Stomach (tissue), 9 donors: ENCODE data around the gene PPP1R2. TPM values are rescaled to one million over a fixed set of nuclear protein-coding genes. Genes with fewer than 3 reads are reported as not detected.
"Not testable (repeated sequence)": the region's sequence is repeated elsewhere in the genome, so short reads cannot be mapped to it uniquely, and the experiment has no call there.

Experiments
- DNase-seq, 2 donors: peaks; one replicate each; pipeline versions ENCODE4 v3.0.0 to v3.0.0-alpha.2; 2013 to 2019
- H3K27ac ChIP-seq, 5 donors: fragments of 200-600 bp in 4 of 5; sonication (generic) in 4 of 5; one replicate each; pipeline ENCODE4 v1.5.1; 2013 to 2019; ENCODE audit warnings: mild to moderate bottlenecking in 1 of 5, moderate library complexity in 1 of 5
- H3K27me3 ChIP-seq, 3 donors: fragments of 200-600 bp; sonication (generic); one replicate each; pipeline ENCODE4 v1.5.1; 2017 to 2019; ENCODE audit warnings: mixed run types in 1 of 3
- H3K36me3 ChIP-seq, 4 donors: fragments of 200-600 bp; sonication (generic); 1 replicate in 3 of 4; 2 replicates in 1 of 4; pipeline ENCODE4 v1.5.1; 2016 to 2019
- H3K4me1 ChIP-seq, 4 donors: fragments of 200-600 bp; sonication (generic); one replicate each; pipeline ENCODE4 v1.5.1; 2016 to 2019
- H3K4me3 ChIP-seq, 4 donors: fragments of 200-600 bp; sonication (generic) in 3 of 4; one replicate each; pipeline ENCODE4 v1.5.1; 2016 to 2019; ENCODE audit warnings: mild to moderate bottlenecking in 1 of 4
- H3K9me3 ChIP-seq, 4 donors: fragments of 200-600 bp; sonication (generic); one replicate each; pipeline ENCODE4 v1.5.1; 2016 to 2019
- CTCF ChIP-seq, 7 experiments: fragments of 450-650 bp in 4 of 7; fragments of 200-600 bp in 3 of 7; sonication (generic) in 3 of 7; IDR thresholded peaks; one replicate each; pipeline ENCODE4 v1.5.1; 2016 to 2019; ENCODE audit warnings: antibody characterized with exemption in 7 of 7, control low read depth in 2 of 7, mild to moderate bottlenecking in 1 of 7
- EP300 ChIP-seq: sonication (generic); formaldehyde crosslinking; IDR thresholded peaks from one replicate; pipeline ENCODE4 v1.6.1; 2017; ENCODE audit warnings: antibody characterized with exemption
- POLR2A ChIP-seq, 4 donors: fragments of 450-650 bp; IDR thresholded peaks; one replicate each; pipeline ENCODE4 v1.6.1; 2016; ENCODE audit warnings: antibody characterized with exemption in 4 of 4, control low read depth in 2 of 4, mild to moderate bottlenecking in 1 of 4, moderate library complexity in 1 of 4
- POLR2AphosphoS5 ChIP-seq, 3 donors: sonication (generic); formaldehyde crosslinking; IDR thresholded peaks; one replicate each; pipeline ENCODE4 v1.6.1; 2016; ENCODE audit warnings: antibody characterized with exemption in 3 of 3
- WGBS, 5 donors: extraction: QIAGEN DNeasy Blood & Tissue Kit in 3 of 5; methylation state at CpG; one replicate each; pipeline versions ENCODE4 v1.1.5 to v1.1.7; 2013 to 2018; 5-methylcytosine and 5-hydroxymethylcytosine counted together
- intact Hi-C: fragments of 100-400 bp; cut with DNase I; formaldehyde crosslinking; loops from one replicate; pipeline ENCODE4 v1.15.1; 2023; ENCODE audit warnings: low total_unique reads
- polyA plus RNA-seq, 3 donors: library from polyadenylated mRNA; stranded (reverse); fragments of 200-250 nt; gene quantifications; one replicate each; pipeline ENCODE4 v1.2.3, GENCODE V29; 2013
- total RNA-seq, 5 donors: library from RNA; depleted of rRNA; stranded (reverse); fragments of >200 nt; gene quantifications; one replicate each; pipeline versions ENCODE4 v1.1.0 to v1.2.3, GENCODE V29; 2014 to 2016
- donor health status: healthy with polysubstance abuse.
- donor health status: Bipolar disorder and iron deficiency.
- donor health status: healthy.

Gene PPP1R2
- total and polyA plus RNA-seq, 8 donors: 21.4 to 102 (median 42.9) TPM

DNA sequence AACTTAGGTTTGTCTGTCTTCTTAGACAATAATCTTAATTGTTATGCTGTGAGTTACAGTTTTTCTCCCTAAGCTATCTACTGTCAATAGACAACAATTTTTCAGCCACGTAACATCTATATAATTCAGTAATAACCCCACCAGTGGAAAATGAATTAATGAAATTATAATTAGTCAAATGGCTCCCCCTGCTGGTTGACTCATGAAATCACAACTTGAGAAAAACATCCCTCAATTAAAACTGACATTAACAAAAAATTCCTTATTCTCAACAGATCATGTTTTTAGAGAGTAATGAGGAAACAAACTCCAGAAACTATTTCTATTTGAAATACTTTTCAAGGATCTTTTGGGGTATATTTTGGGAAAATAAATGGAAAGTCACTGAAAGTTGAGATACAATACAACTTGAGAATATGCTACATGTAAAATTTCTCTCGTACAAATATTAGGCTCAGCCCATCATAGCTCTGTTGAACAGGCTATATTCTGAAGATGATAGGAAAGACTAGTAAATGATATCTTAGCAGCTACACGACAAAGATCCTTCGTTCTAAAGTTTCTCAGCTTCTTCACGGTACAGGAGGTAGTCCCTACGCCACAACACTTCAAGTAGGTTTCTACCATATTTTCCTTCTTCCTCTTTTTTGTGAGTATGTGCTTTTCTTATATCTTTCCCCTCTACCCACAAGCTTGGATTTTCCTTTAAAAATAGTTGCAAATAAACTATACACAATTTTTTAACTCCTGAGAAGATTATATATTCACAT is 20.7 kb downstream of the PPP1R2 start:
- Histone ChIP-seq H3K9me3 (no peaks in the 10 kb centered on the region), H3K27me3 (no peaks in the 10 kb centered on the region), H3K4me3 (no peak overlapping the region), H3K27ac (no peak overlapping the region), H3K36me3 (peaks cover 0 to 55% (median 51%) of the 10 kb centered on the region in 4 donors), H3K4me1 (peaks cover 0 to 6% (median 2%) of the 10 kb centered on the region in 4 donors)
- peak in 1 of 2 donors; percentile 54 for DNase-seq
- TF ChIP-seq EP300: no peak
- TF ChIP-seq CTCF (IDR thresholded peaks at IDR 0.05): peak in 5 of 7 experiments; percentile 51 to 83 (median 72)
- no peak for TF ChIP-seq POLR2A (IDR thresholded peaks at IDR 0.05)
- TF ChIP-seq POLR2AphosphoS5 (IDR thresholded peaks at IDR 0.05): no peak
- intact Hi-C loops: loop anchor here (5.0 kb wide), 1 partner anchor 250 kb away; the partner anchor contains the start of gene XXYLT1
- 59 to 69% (median 61%) methylated on average over 6 of the region's 6 CpGs for WGBS, 5 donors

- Histone ChIP-seq H3K27ac (no peak overlapping the region), H3K9me3 (no peaks in the 10 kb centered on the region), H3K4me3 (no peak overlapping the region), H3K27me3 (no peaks in the 10 kb centered on the region), H3K36me3 (peaks cover 0 to 66% (median 61%) of the 10 kb centered on the region in 4 donors), H3K4me1 (peaks cover 0 to 11% (median 2%) of the 10 kb centered on the region in 4 donors)
- DNase-seq: no peak
- WGBS, 5 donors: 83 to 100% (median 100%) methylated on average over 1 of the region's 1 CpG
- TF ChIP-seq POLR2A (IDR thresholded peaks at IDR 0.05): no peak
- no peak for TF ChIP-seq CTCF (IDR thresholded peaks at IDR 0.05)
- no peak for TF ChIP-seq POLR2AphosphoS5 (IDR thresholded peaks at IDR 0.05)
- TF ChIP-seq EP300: no peak
- intact Hi-C loops: no loop called here
Measured at GRCh38 chr3:195517030-195517429, 26.1 kb downstream of the PPP1R2 start.

DNA sequence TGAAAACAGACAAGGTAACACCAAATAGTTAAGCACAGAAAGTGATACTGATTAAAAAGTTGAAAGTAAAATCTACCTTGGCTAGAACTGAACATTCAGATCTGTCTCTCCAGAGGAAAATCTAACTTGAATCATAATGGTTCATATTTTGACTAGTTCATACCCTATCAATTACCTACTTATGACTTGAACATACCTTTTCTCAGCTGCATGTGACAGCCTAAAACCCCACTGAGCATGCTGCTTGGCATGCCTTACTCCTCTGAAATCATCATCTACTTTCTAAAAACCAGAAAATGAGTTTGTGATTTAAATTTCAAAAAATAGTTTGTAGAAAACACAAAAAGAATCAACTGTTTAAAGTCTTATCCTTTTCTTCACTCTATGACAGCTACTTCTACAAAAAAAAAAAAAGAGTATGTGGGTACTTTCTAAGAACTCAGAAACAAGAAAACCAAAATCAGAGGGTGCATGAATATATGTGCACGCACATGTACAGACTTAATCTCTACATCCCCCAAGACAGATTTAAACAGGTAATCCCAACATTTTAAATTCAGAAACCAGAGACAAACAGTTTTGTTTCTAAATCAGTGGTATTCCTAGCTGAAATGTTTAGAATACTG is 28.4 kb downstream of the PPP1R2 start:
- peaks cover 0 to 76% (median 69%) of the 10 kb centered on the region in 4 donors for H3K36me3 ChIP-seq

DNA sequence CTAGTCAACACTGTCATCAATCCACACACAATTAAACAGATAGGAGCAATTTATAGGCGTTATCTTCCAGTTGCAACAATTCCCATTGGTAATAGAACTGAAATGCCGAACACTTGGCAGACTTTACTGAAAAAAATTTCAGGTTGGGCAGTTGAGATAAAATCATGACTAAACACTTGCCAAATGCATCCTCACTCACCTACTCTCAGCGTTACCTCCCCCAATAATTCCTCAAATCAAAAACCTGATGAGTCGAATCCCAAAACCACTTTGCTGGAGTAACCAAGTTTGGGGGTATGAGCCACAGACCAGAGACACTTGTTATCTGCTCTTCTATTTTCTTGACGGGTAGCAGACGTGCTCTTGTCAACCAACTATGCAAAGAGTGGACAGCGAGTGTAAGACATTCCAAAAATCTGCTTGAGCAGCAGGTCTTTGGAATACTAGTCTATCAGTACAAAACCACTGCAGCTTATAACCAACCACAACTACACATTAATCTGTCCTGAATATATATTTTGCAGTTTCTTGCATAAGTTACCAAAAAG is 30.3 kb downstream of the PPP1R2 start:
- intact Hi-C loops: no loop called here
- Histone ChIP-seq H3K27me3 (no peaks in the 10 kb centered on the region), H3K9me3 (no peaks in the 10 kb centered on the region), H3K4me1 (peaks cover 0 to 7% (median 2%) of the 10 kb centered on the region in 4 donors), H3K36me3 (peaks cover 0 to 72% (median 55%) of the 10 kb centered on the region in 4 donors), H3K4me3 (no peak overlapping the region), H3K27ac (no peak overlapping the region)
- TF ChIP-seq EP300 (no peak), CTCF (IDR thresholded peaks at IDR 0.05) (no peak), POLR2A (IDR thresholded peaks at IDR 0.05) (no peak), POLR2AphosphoS5 (IDR thresholded peaks at IDR 0.05) (no peak)
- DNase-seq: no peak
- 80 to 90% (median 84%) methylated on average over 7 of the region's 7 CpGs for WGBS, 5 donors

More for the DNA sequence above, 28.4 kb downstream of the PPP1R2 start:
- H3K4me3 ChIP-seq, H3K9me3 ChIP-seq, H3K27ac ChIP-seq, H3K4me1 ChIP-seq, H3K27me3 ChIP-seq, DNase-seq, intact Hi-C loops: not testable (repeated sequence)
- WGBS, 5 donors: 88 to 100% (median 95%) methylated on average over 1 of the region's 1 CpG
